BJ (cell line): Measurements from ENCODE around the gene C1orf159. TPM values are rescaled to one million over a fixed set of nuclear protein-coding genes. Genes with fewer than 3 reads are reported as not detected.

ENCODE experiments used
- CTCF ChIA-PET: fragments of 350-600 bp; formaldehyde crosslinking; extraction: SDS; loops from one replicate; lab custom pipeline; 2021; ENCODE audit warnings: antibody characterized with exemption, inconsistent platforms; lab: Yijun Ruan, JAX
- POLR2A ChIA-PET: fragments of 300-600 bp; sonication (Branson Sonifier 250); formaldehyde crosslinking; extraction: SDS; loops from one replicate; lab custom pipeline; 2021; ENCODE audit warnings: antibody characterized with exemption; lab: Charles Lee
- DNase-seq: peaks from one replicate; pipeline ENCODE4 v3.0.0-alpha.2; 2011; ENCODE audit warnings: low read depth
- H3K27me3 ChIP-seq: 2 replicates; pipeline ENCODE4 v1.6.0; 2011; ENCODE audit warnings: low read length; ENCODE audit not compliant: control insufficient read depth, insufficient read depth
- H3K36me3 ChIP-seq: 2 replicates; pipeline ENCODE4 v1.5.1; 2011; ENCODE audit warnings: low read length; ENCODE audit not compliant: control insufficient read depth, insufficient read depth
- H3K4me3 ChIP-seq: 2 replicates; pipeline ENCODE4 v1.5.1; 2011; ENCODE audit warnings: low read depth, mild to moderate bottlenecking, control low read depth, low read length
- CTCF ChIP-seq: IDR thresholded peaks from 2 replicates; pipeline ENCODE4 v1.5.1; 2011; ENCODE audit warnings: low read depth, mild to moderate bottlenecking, control low read depth, inconsistent platforms, low read length, moderate library complexity; ENCODE audit not compliant: insufficient read depth
- polyA plus RNA-seq: library from polyadenylated mRNA; depleted of rRNA; stranded (reverse); fragments of >200 nt; gene quantifications from 2 replicates; pipeline ENCODE4 v1.2.3, GENCODE V29; 2011

Gene C1orf159
- polyA plus RNA-seq, 1 experiment, result 8.9 TPM

- TF ChIP-seq CTCF, result no peak
- no peaks in the 10 kb centered on the region; the same call in 1 of the 2 replicates for H3K27me3 ChIP-seq
- H3K4me3 ChIP-seq, result no peak overlapping the region
- H3K36me3 ChIP-seq, result no peaks in the 10 kb centered on the region
- DNase-seq, result no peak
- POLR2A ChIA-PET, result no interaction called here
- CTCF ChIA-PET, result interaction anchor here (0.9 to 1.1 kb wide), 2 partner anchors 11 to 13 kb away, joined by 3 read pairs; no protein-coding TSS in a partner anchor
These were observed 17.3 kb upstream of the C1orf159 start for GRCh38 chr1:1132956-1133750.

- DNase-seq, result no peak
- H3K27me3 ChIP-seq, result no peaks in the 10 kb centered on the region; the same call in 1 of the 2 replicates
- ChIA-PET CTCF (interaction anchor here (0.9 to 1.1 kb wide), 2 partner anchors 10 to 12 kb away, joined by 3 read pairs; no protein-coding TSS in a partner anchor), POLR2A (no interaction called here)
- H3K36me3 ChIP-seq, result no peaks in the 10 kb centered on the region
- no peak overlapping the region for H3K4me3 ChIP-seq
- no peak for TF ChIP-seq CTCF
These were observed 16.4 kb upstream of the C1orf159 start for GRCh38 chr1:1132042-1132950.

GRCh38 chr1:1130206-1131120 is 14.6 kb upstream of the C1orf159 start:
- POLR2A ChIA-PET, result no interaction called here
- no peak for TF ChIP-seq CTCF
- DNase-seq, result no peak
- no peaks in the 10 kb centered on the region for H3K27me3 ChIP-seq
- no peaks in the 10 kb centered on the region for H3K36me3 ChIP-seq
- no peak overlapping the region for H3K4me3 ChIP-seq
- CTCF ChIA-PET, result interaction anchor here (0.6 to 2.4 kb wide), 2 partner anchors 9 to 160 kb away, joined by 3 to 12 read pairs; no protein-coding TSS in a partner anchor

GRCh38 chr1:1129381-1129821 is 13.5 kb upstream of the C1orf159 start:
- ChIA-PET POLR2A (no interaction called here), CTCF (interaction anchor here (0.6 to 2.4 kb wide), 2 partner anchors 8 to 162 kb away, joined by 3 to 12 read pairs; no protein-coding TSS in a partner anchor)
- H3K27me3 ChIP-seq, result no peaks in the 10 kb centered on the region
- no peaks in the 10 kb centered on the region for H3K36me3 ChIP-seq
- no peak for DNase-seq
- H3K4me3 ChIP-seq, result no peak overlapping the region
- TF ChIP-seq CTCF, result no peak
